Jurkat, Clone E6-1 (cell line): Measurements from ENCODE around the gene DPP10.

Source experiments
- DNase-seq: peaks from one replicate; pipeline ENCODE4 v3.0.0-alpha.2; 2011; ENCODE audit warnings: low read depth, low spot score
- H3K4me3 ChIP-seq: 2 replicates; pipeline ENCODE4 v1.5.1; 2011; ENCODE audit warnings: mild to moderate bottlenecking, low read length, control low read depth, moderate library complexity

DPP10 gene

GRCh38 chr2:115290478-115290877 lies 848.0 kb downstream of the DPP10 start:
- no peak for DNase-seq

DNA sequence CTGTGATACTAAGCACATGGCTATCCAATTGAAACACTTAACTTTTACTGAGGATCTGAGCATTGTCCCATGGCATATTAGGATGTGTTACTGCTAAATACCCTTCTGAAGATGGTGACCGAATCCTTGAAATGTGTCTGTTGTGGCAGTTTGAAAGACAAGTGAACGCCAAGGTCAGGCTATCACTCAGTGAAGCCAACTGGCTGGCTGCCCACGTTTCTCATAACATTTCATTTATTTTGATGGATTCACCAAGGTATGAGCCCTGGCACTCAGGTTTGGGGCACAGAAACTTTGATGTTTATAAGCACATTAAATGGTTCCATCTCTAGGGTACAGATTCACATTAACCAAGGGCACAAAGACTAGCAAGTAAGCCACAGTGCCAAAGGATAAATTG lies 850.3 kb downstream of the DPP10 start:
- DNase-seq = no peak
- H3K4me3 ChIP-seq = no peak overlapping the region

More at GRCh38 chr2:115290478-115290877, 848.0 kb downstream of the DPP10 start:
- H3K4me3 ChIP-seq = no peak overlapping the region

DNA sequence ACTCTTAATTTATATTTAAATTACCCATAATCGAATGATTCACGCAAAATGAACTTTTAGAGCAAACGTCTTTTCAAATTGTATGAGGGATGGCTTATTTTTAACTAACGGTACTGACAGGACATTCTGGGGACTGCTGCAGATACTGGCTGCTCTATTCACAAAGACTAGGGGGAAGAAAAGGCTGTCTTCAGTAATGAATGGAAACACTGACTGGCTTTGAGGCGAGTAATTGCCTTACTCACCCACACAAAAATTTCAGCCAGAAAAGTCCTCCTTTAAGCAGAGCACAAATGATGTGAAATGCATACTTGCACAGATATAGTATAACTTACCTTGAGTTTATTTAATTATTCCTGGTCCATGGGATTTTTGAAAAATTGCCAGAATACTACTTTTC lies 852.6 kb downstream of the DPP10 start:
- no peak overlapping the region for H3K4me3 ChIP-seq
- no peak for DNase-seq

GRCh38 chr2:115297056-115297455 lies 854.6 kb downstream of the DPP10 start:
- DNase-seq = no peak
- H3K4me3 ChIP-seq = no peak overlapping the region

- no peak overlapping the region for H3K4me3 ChIP-seq
Observed at GRCh38 chr2:115299199-115299598, 856.8 kb downstream of the DPP10 start.

DNA sequence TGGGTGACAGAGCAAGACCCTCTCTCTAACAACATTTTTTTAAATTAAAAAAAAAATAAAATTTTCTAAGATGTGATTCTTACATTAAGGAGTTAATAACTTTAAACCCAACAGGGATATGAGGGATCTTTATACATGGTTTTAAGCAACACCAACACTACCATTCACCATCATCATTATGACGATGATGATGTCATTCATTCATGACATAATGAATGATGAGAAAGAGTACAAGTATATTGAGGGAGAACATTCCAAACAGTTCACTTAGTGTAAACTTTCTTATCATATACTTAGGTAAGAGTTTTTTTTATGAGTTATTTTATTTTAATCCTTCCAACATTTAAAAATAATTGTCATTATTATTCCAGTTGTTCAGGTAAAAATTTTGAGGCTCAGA lies 863.3 kb downstream of the DPP10 start:
- no peak overlapping the region for H3K4me3 ChIP-seq
- no peak for DNase-seq

More at GRCh38 chr2:115299199-115299598, 856.8 kb downstream of the DPP10 start:
- no peak for DNase-seq

DNA sequence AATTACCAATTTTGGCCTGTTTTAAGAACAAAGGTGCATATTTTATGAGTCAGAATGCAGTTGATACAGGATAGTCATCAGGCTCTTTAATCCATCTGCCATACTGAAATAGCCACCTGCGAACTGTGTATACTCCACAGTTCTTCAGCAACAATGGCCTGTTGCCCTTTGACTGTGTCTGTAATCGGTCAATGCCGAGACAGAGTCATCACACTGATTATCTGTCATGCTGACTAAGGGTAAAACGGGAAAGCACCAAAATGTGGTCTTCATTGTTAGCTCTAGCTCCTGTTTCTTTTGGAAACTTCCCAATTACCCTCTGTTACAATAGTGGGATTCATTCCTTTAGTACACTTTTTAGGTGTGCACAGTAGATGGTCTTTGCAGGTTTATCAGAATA lies 871.7 kb downstream of the DPP10 start:
- no peak for DNase-seq
- H3K4me3 ChIP-seq = no peak overlapping the region

GRCh38 chr2:115327061-115327460 lies 884.6 kb downstream of the DPP10 start:
- DNase-seq = no peak
- no peak overlapping the region for H3K4me3 ChIP-seq

DNA sequence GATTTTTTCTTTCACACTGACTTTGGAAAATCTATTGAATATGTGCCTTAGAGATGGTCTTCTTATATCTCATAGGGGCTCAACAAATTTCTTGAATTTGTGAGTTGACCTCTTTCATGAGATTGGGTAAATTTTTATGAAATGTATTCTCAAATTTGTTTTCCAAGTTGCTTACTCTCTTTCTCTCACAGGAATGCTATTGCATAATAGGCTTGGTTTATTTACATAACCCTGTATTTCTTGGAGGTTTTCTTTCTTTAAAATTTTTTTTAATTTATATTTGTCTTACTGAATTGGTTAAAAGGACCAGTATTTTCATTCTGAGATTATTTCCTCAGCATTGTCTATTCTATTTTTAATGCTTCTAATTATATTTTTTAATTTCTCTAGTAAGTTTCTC lies 917.1 kb downstream of the DPP10 start:
- H3K4me3 ChIP-seq = no peak overlapping the region
- DNase-seq = no peak

DNA sequence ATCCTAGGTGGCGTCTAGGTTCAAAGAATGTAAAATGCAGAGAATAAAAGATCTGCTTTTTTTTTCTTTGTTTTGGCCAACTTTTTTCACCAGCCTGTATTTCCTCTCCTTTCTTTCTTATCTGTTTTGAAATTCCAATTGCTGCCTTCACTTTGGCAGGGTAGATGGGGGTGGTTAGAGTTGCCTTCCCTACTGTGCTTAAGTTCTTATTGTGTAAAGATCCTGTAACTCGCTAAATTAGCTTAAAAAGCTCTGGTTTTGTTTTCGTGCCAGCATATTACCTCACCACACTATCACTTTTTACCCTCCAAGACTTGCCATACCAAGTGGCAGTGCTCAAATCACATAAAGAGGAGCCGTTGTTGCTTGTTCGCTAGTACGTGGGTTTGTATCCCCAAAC lies 921.7 kb downstream of the DPP10 start:
- no peak for DNase-seq
- no peak overlapping the region for H3K4me3 ChIP-seq

DNA sequence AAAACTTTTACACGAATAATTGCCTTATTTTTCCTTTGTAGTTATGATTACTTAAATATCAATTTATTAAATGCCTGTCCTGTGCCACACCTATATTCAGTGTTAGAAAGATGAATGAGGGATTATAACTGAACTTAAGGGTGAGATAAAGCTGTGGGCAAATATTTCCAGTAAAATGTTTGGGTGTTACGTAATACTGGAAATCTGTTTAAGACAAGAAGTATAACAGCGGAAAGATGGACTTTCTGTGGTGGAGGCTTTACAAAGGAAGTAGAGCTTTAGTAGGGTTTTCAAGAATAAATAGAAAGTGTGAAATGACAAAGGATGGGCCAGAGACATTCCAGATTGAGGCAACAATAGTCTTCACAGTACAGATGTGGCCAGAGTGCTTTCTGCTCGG lies 927.0 kb downstream of the DPP10 start:
- DNase-seq = no peak
- H3K4me3 ChIP-seq = no peak overlapping the region

- H3K4me3 ChIP-seq = no peak overlapping the region
- DNase-seq = no peak
Observed at GRCh38 chr2:115374981-115375380, 932.5 kb downstream of the DPP10 start.

- H3K4me3 ChIP-seq = no peak overlapping the region
- DNase-seq = no peak
Observed at GRCh38 chr2:115384399-115384798, 942.0 kb downstream of the DPP10 start.

DNA sequence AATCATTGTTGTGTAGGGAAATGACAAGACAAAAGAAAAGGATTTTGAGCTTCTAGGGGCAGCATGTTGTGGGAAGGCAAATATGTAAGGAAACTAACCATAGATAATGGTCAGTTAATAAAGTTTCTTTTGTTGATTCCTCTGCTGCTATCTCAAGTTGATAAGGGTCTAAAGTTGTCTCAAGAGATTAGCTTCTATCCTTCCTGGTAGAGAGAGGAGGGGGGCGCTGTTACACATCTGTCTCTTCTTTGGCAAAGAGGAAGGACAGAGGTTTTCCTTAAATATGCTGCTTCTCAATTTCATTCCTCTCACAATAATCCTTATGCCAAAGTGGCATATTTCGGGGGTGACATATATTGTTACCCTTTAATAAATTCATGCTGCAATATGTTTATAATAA lies 944.0 kb downstream of the DPP10 start:
- no peak for DNase-seq
- no peak overlapping the region for H3K4me3 ChIP-seq

DNA sequence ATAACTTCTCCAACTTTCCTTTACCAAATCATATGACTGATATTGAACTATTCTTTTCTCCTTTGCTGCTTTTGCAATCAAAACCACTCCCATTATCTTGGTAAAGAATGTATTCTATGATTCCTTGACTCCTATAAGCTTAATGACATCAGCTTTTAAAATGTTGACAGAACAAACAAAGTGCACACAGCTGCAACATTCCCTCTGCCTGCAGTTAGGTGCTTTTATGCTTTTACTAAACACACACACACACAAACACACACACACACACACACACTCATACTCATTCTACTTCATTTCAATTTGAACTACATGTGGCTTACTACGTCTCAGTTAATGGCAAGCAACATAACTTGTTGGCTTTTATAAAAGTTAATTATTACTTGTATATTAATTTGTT lies 946.6 kb downstream of the DPP10 start:
- no peak for DNase-seq
- H3K4me3 ChIP-seq = no peak overlapping the region

GRCh38 chr2:115389898-115390565 lies 947.6 kb downstream of the DPP10 start:
- no peak overlapping the region for H3K4me3 ChIP-seq
- no peak for DNase-seq

DNA sequence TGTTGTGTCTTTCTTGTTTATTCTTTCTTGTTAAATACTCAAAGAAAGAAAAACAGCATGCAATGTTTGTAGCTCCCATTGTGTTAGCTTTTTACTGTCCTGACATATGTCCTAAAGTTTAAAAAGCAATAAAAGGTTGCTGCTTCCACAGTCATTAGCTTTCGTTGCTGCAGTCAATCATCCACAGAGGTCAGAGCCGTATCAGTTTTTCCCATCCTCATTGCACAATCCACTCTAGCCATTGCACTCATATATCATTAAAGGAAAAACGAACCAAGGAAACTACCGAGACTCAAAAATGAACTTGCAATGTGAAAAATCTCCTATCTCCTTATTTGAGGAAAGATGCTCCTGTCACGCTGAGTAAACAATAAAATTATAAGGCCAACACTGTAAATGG lies 954.1 kb downstream of the DPP10 start:
- no peak overlapping the region for H3K4me3 ChIP-seq

GRCh38 chr2:115400940-115401339 lies 958.5 kb downstream of the DPP10 start:
- no peak overlapping the region for H3K4me3 ChIP-seq

More for the DNA sequence above, 954.1 kb downstream of the DPP10 start:
- no peak for DNase-seq

GRCh38 chr2:115412501-115412900 lies 970.1 kb downstream of the DPP10 start:
- H3K4me3 ChIP-seq = no peak overlapping the region
- no peak for DNase-seq

More at GRCh38 chr2:115400940-115401339, 958.5 kb downstream of the DPP10 start:
- DNase-seq = no peak

- H3K4me3 ChIP-seq = no peak overlapping the region
- no peak for DNase-seq
Observed at GRCh38 chr2:115413791-115414190, 971.4 kb downstream of the DPP10 start.

- no peak overlapping the region for H3K4me3 ChIP-seq
- DNase-seq = no peak
Observed at GRCh38 chr2:115414466-115414865, 972.0 kb downstream of the DPP10 start.
